Endodermal cell (in vitro differentiated cells): ENCODE results near the gene TOB1. TPM values are rescaled to one million over a fixed set of nuclear protein-coding genes. Genes with fewer than 3 reads are reported as not detected.

ENCODE experiments used
- DNase-seq: peaks from one replicate; pipeline ENCODE4 v3.0.0-alpha.2; 2017
- H3K27ac ChIP-seq: 2 replicates; pipeline ENCODE4 v1.5.1; 2013; ENCODE audit warnings: mild to moderate bottlenecking, low read depth, low read length, moderate library complexity
- H3K27me3 ChIP-seq: 2 replicates; pipeline ENCODE4 v1.6.1; 2013; ENCODE audit warnings: mild to moderate bottlenecking, low read length, moderate library complexity; ENCODE audit not compliant: insufficient read depth, control insufficient read depth, poor library complexity, severe bottlenecking
- H3K36me3 ChIP-seq: 2 replicates; pipeline ENCODE4 v1.7.0; 2013; ENCODE audit warnings: mild to moderate bottlenecking, low read length, moderate library complexity; ENCODE audit not compliant: control insufficient read depth, insufficient read depth
- H3K4me1 ChIP-seq: one replicate; pipeline ENCODE4 v1.7.0; 2013; ENCODE audit warnings: low read length; ENCODE audit not compliant: control insufficient read depth, insufficient read depth
- H3K4me3 ChIP-seq: 2 replicates; pipeline ENCODE4 v1.5.1; 2013; ENCODE audit warnings: mild to moderate bottlenecking, low read length, moderate library complexity
- H3K9ac ChIP-seq: 2 replicates; pipeline ENCODE4 v1.6.1; 2013; ENCODE audit warnings: mild to moderate bottlenecking, low read length, moderate library complexity; ENCODE audit not compliant: poor library complexity, severe bottlenecking; ENCODE audit errors: extremely low read depth
- H3K9me3 ChIP-seq: 2 replicates; pipeline ENCODE4 v1.6.1; 2013; ENCODE audit warnings: mild to moderate bottlenecking, low read length, moderate library complexity; ENCODE audit not compliant: control insufficient read depth
- H3K27ac Mint-ChIP-seq: 2 replicates; pipeline ENCODE4 v1.8.0; 2020; ENCODE audit warnings: mixed read lengths
- H3K27me3 Mint-ChIP-seq: 2 replicates; pipeline ENCODE4 v1.8.0; 2021; ENCODE audit warnings: mild to moderate bottlenecking, mixed read lengths; ENCODE audit not compliant: insufficient read depth
- H3K36me3 Mint-ChIP-seq: 2 replicates; pipeline ENCODE4 v1.8.0; 2020; ENCODE audit warnings: low read depth, mixed read lengths
- H3K4me1 Mint-ChIP-seq: 2 replicates; pipeline ENCODE4 v1.8.0; 2020; ENCODE audit warnings: mixed read lengths
- H3K4me3 Mint-ChIP-seq: 2 replicates; pipeline ENCODE4 v1.8.0; 2020; ENCODE audit warnings: mild to moderate bottlenecking, moderate library complexity, mixed read lengths
- H3K9me3 Mint-ChIP-seq: 2 replicates; pipeline ENCODE4 v1.8.0; 2020; ENCODE audit warnings: mild to moderate bottlenecking, mixed read lengths
- WGBS, 2 experiments: methylation state at CpG; one replicate each; pipeline versions ENCODE4 v1.1.5 to v1.1.7; 2013; ENCODE audit warnings: missing lambda C conversion rate in 2 of 2, mixed read lengths in 1 of 2; ENCODE audit not compliant: insufficient coverage in 1 of 2, insufficient read length in 1 of 2; 5-methylcytosine and 5-hydroxymethylcytosine counted together
- total RNA-seq, 2 donors: library from RNA; stranded (reverse); fragmentation: NEBNext Ultra II Directional in 1 of 2; extraction: Animal tissue kit (Norgen Biotek cat#: 25700) in 1 of 2; gene quantifications; 2 replicates in 1 of 2; 3 replicates in 1 of 2; pipeline ENCODE4 v1.2.1, GENCODE V29; 2021
- TF ChIP-seq, protein P1 (sequence below): fragments of 200-600 bp; sonication (generic); conservative IDR thresholded peaks from 2 replicates; pipeline ENCODE4 v1.5.0; 2021; ENCODE audit warnings: antibody characterized with exemption, mild to moderate bottlenecking

Gene TOB1
- total RNA-seq, 2 donors from 2014 or later: 35.5 to 36.3 TPM

DNA sequence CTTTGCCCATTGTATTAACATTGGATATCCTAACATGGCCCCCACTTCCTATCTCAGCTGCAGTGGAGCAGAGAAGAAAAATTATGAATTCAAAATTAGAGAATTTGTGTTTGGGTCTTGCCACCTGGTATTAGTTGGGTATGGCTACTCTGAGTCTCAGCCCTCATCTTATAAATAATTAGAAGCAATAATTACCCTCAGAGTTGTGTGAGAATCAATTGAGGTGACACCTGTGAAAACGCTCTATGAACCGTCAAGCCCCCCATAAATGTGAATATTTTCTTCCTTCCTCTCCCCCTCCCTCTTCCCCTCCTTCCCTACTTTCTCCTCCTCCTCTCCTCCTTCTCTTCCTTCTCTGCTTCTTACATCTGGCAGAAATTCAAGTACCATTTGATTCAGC is 8.9 kb upstream of the TOB1 start:
- no peaks in the 10 kb centered on the region for H3K4me1 Mint-ChIP-seq
- WGBS, 2 experiments: 86 to 91% methylated on average over 2 of the region's 2 CpGs
- Histone ChIP-seq H3K27ac (no peak overlapping the region), H3K4me1 (no peaks in the 10 kb centered on the region), H3K4me3 (no peak overlapping the region), H3K9ac (no peak overlapping the region), H3K36me3 (no peaks in the 10 kb centered on the region), H3K9me3 (peaks cover 7% of the 10 kb centered on the region), H3K27me3 (no peaks in the 10 kb centered on the region)
- DNase-seq: no peak
- H3K27me3 Mint-ChIP-seq: no peaks in the 10 kb centered on the region
- no peak overlapping the region for H3K4me3 Mint-ChIP-seq
- peaks cover 3% of the 10 kb centered on the region for H3K9me3 Mint-ChIP-seq
- H3K36me3 Mint-ChIP-seq: no peaks in the 10 kb centered on the region
- TF ChIP-seq, protein P1, sequence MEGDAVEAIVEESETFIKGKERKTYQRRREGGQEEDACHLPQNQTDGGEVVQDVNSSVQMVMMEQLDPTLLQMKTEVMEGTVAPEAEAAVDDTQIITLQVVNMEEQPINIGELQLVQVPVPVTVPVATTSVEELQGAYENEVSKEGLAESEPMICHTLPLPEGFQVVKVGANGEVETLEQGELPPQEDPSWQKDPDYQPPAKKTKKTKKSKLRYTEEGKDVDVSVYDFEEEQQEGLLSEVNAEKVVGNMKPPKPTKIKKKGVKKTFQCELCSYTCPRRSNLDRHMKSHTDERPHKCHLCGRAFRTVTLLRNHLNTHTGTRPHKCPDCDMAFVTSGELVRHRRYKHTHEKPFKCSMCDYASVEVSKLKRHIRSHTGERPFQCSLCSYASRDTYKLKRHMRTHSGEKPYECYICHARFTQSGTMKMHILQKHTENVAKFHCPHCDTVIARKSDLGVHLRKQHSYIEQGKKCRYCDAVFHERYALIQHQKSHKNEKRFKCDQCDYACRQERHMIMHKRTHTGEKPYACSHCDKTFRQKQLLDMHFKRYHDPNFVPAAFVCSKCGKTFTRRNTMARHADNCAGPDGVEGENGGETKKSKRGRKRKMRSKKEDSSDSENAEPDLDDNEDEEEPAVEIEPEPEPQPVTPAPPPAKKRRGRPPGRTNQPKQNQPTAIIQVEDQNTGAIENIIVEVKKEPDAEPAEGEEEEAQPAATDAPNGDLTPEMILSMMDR: no peak
- H3K27ac Mint-ChIP-seq: no peak overlapping the region

DNA sequence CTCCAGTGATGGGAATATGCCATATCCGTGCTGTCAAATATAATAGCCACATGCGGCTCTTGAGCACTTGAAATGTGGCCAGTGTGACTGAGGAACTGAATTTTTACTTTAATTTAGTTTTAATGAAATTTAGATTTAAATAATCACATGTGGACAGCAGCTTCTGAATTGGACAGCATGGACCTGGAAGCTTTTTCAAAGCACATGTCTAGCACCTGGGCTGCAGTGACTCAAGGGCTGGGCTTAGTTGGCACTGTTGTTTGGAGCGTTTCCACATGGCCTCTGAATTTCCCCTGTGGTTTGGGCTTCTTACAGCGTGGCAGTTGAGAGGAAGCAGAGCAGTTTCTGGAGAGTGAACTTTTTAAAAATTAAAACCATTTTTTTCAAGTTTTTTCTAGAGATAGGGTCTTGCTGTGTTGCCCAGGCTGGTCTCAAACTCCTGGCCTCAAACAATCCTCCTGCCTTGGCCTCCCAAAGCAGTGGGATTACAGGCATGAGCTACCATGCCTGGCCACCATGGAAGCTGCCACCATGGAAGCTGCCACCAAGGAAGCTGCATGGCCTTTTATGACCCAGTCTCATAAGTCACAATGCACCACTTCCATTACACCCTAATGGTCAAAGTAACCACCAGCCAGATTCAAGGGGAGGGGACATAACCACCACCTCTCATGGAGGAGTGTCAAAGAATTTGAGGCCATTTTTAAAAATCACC is 6.7 kb upstream of the TOB1 start:
- Mint-ChIP-seq H3K4me1 (peaks cover 8% of the 10 kb centered on the region), H3K9me3 (no peaks in the 10 kb centered on the region), H3K4me3 (no peak overlapping the region), H3K36me3 (no peaks in the 10 kb centered on the region), H3K27me3 (no peaks in the 10 kb centered on the region), H3K27ac (no peak overlapping the region)
- Histone ChIP-seq H3K9me3 (no peaks in the 10 kb centered on the region), H3K9ac (no peak overlapping the region), H3K4me3 (no peak overlapping the region), H3K27me3 (no peaks in the 10 kb centered on the region), H3K4me1 (no peaks in the 10 kb centered on the region), H3K36me3 (no peaks in the 10 kb centered on the region), H3K27ac (no peak overlapping the region)
- DNase-seq: peak; percentile 34
- TF ChIP-seq, protein P1: no peak
- WGBS, 2 experiments: 93 to 94% methylated on average over 3 to 4 of the region's 4 CpGs

DNA sequence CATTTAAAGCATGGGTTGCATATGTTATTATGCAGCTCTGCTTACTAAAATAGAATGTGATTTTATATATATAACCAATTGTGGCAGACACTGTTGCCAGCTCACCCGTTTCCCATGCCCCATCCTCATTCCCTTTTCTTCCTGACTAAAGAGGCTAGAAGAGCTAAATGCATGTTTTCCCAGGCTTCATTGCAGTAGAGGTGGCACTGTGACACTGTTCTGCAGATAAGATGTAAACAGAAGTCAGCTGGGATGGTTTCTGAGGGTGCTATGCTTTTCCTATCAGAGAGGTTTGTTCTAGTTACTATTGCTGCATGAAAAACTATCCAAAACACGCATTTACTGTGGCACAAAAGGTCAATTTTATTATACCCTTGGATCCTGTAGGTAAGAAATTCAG is 5.7 kb upstream of the TOB1 start:
- Histone ChIP-seq H3K9ac (no peak overlapping the region), H3K4me1 (no peaks in the 10 kb centered on the region), H3K4me3 (no peak overlapping the region), H3K9me3 (no peaks in the 10 kb centered on the region), H3K27me3 (no peaks in the 10 kb centered on the region), H3K36me3 (no peaks in the 10 kb centered on the region), H3K27ac (no peak overlapping the region)
- 80 to 81% methylated on average over 2 of the region's 2 CpGs for WGBS, 2 experiments
- Mint-ChIP-seq H3K36me3 (no peaks in the 10 kb centered on the region), H3K4me3 (no peak overlapping the region), H3K9me3 (no peaks in the 10 kb centered on the region), H3K27me3 (no peaks in the 10 kb centered on the region), H3K27ac (no peak overlapping the region), H3K4me1 (peaks cover 10% of the 10 kb centered on the region)
- TF ChIP-seq, protein P1: no peak
- DNase-seq: peak; percentile 28
